Endothelial cell (in vitro differentiated cells): ENCODE results near the gene ODAD2. TPM values are rescaled to one million over a fixed set of nuclear protein-coding genes. Genes with fewer than 3 reads are reported as not detected.
"Not testable (repeated sequence)": the region's sequence is repeated elsewhere in the genome, so short reads cannot be mapped to it uniquely, and the experiment has no call there.

Experiments used
- DNase-seq: peaks from one replicate; pipeline ENCODE4 v3.0.0; 2021; ENCODE audit warnings: low spot score
- H3K27ac Mint-ChIP-seq: one replicate; pipeline ENCODE4 v1.8.0; 2021; ENCODE audit warnings: mixed read lengths, inconsistent platforms; ENCODE audit not compliant: unreplicated experiment
- H3K27me3 Mint-ChIP-seq: one replicate; pipeline ENCODE4 v1.8.0; 2021; ENCODE audit warnings: mild to moderate bottlenecking, moderate library complexity, mixed read lengths, inconsistent platforms; ENCODE audit not compliant: unreplicated experiment
- H3K36me3 Mint-ChIP-seq: one replicate; pipeline ENCODE4 v1.8.0; 2021; ENCODE audit warnings: mild to moderate bottlenecking, low read depth, mixed read lengths, inconsistent platforms; ENCODE audit not compliant: unreplicated experiment
- H3K4me1 Mint-ChIP-seq: one replicate; pipeline ENCODE4 v1.8.0; 2021; ENCODE audit warnings: mild to moderate bottlenecking, mixed read lengths, inconsistent platforms; ENCODE audit not compliant: unreplicated experiment
- H3K4me3 Mint-ChIP-seq: one replicate; pipeline ENCODE4 v1.8.0; 2021; ENCODE audit warnings: mild to moderate bottlenecking, mixed read lengths, inconsistent platforms; ENCODE audit not compliant: unreplicated experiment
- H3K9me3 Mint-ChIP-seq: one replicate; pipeline ENCODE4 v1.8.0; 2021; ENCODE audit warnings: mixed read lengths, inconsistent platforms; ENCODE audit not compliant: unreplicated experiment
- total RNA-seq: library from RNA; stranded (reverse); fragmentation: NEBNext Ultra II Directional; extraction: Animal tissue kit (Norgen Biotek cat#: 25700); gene quantifications from one replicate; pipeline ENCODE4 v1.2.1, GENCODE V29; 2021; ENCODE audit not compliant: unreplicated experiment
- TF ChIP-seq, protein P1 (sequence below): fragments of 200-600 bp; sonication (generic); IDR thresholded peaks from one replicate; pipeline ENCODE4 v1.5.0; 2021; ENCODE audit warnings: antibody characterized with exemption; ENCODE audit not compliant: unreplicated experiment

The ODAD2 gene
- total RNA-seq, 1 donor from 2014 or later = 3.9 TPM

DNA sequence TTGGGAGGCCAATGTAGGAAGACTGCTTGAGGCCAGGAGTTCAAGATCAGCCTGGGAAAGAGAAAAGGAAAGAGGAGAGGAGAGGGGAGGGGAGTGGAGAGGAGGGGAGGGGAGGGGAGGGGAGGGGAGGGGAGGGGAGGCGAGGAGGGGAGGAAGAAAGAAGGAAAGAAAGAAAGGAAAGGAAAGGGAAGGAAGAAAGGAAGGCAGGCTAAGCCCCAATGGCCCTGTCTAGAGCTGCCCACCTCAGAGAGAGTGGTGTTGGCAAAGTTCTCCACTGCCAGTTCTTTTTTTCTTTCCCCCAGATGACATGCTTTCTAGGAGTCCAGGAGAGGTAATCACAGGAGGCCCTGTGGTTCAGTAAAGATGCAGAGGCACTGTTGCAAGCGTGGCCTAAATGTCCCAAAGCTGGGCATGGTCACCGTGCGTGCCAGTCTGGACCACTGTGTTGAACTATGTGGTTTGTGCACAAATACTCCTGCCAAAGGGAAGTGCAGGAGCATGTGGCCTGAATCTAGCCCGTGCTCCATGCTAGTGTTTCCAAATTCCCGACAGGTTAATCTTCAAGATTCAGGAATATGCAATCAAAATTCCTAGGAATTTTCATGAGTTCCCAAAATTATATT is 39.7 kb downstream of the ODAD2 start:
- TF ChIP-seq, protein P1, sequence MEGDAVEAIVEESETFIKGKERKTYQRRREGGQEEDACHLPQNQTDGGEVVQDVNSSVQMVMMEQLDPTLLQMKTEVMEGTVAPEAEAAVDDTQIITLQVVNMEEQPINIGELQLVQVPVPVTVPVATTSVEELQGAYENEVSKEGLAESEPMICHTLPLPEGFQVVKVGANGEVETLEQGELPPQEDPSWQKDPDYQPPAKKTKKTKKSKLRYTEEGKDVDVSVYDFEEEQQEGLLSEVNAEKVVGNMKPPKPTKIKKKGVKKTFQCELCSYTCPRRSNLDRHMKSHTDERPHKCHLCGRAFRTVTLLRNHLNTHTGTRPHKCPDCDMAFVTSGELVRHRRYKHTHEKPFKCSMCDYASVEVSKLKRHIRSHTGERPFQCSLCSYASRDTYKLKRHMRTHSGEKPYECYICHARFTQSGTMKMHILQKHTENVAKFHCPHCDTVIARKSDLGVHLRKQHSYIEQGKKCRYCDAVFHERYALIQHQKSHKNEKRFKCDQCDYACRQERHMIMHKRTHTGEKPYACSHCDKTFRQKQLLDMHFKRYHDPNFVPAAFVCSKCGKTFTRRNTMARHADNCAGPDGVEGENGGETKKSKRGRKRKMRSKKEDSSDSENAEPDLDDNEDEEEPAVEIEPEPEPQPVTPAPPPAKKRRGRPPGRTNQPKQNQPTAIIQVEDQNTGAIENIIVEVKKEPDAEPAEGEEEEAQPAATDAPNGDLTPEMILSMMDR = no peak
- no peak for DNase-seq
- H3K4me1 Mint-ChIP-seq = peaks cover 7% of the 10 kb centered on the region
- no peaks in the 10 kb centered on the region for H3K27me3 Mint-ChIP-seq
- H3K27ac Mint-ChIP-seq = no peak overlapping the region
- H3K9me3 Mint-ChIP-seq = no peaks in the 10 kb centered on the region
- H3K36me3 Mint-ChIP-seq = no peaks in the 10 kb centered on the region
- no peak overlapping the region for H3K4me3 Mint-ChIP-seq

DNA sequence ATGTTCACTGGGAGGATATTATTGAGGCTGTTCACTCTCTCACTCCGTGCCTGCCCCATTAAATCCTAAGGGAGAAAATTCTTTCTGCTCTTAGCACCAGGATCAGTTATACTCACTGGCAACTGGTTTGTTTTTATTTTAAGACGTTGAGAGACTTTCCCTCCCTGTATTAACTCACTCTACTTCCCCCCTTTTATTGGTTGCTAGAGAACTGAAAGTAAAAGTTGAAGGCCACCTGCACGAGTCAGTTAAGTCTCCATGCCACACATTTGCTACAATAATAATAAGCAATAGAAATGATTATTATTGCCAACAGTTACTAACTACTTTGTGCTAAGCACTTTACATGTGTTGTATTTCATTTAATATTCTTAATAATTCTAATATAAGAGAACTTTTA is 40.5 kb downstream of the ODAD2 start:
- H3K4me3 Mint-ChIP-seq, H3K36me3 Mint-ChIP-seq, H3K4me1 Mint-ChIP-seq, H3K27ac Mint-ChIP-seq, DNase-seq, H3K27me3 Mint-ChIP-seq, H3K9me3 Mint-ChIP-seq: not testable (repeated sequence)

- H3K36me3 Mint-ChIP-seq = no peaks in the 10 kb centered on the region
- TF ChIP-seq, protein P1 = no peak
- DNase-seq = no peak
- no peak overlapping the region for H3K27ac Mint-ChIP-seq
- no peaks in the 10 kb centered on the region for H3K4me1 Mint-ChIP-seq
- no peak overlapping the region for H3K4me3 Mint-ChIP-seq
- no peaks in the 10 kb centered on the region for H3K27me3 Mint-ChIP-seq
- H3K9me3 Mint-ChIP-seq = no peaks in the 10 kb centered on the region
These were observed 48.7 kb downstream of the ODAD2 start for GRCh38 chr10:27950242-27950564.

- TF ChIP-seq, protein P1 = no peak
- Mint-ChIP-seq H3K4me3 (no peak overlapping the region), H3K27ac (no peak overlapping the region), H3K9me3 (no peaks in the 10 kb centered on the region), H3K36me3 (no peaks in the 10 kb centered on the region), H3K27me3 (no peaks in the 10 kb centered on the region), H3K4me1 (no peaks in the 10 kb centered on the region)
- no peak for DNase-seq
These were observed 49.2 kb downstream of the ODAD2 start for GRCh38 chr10:27949528-27950241.

DNA sequence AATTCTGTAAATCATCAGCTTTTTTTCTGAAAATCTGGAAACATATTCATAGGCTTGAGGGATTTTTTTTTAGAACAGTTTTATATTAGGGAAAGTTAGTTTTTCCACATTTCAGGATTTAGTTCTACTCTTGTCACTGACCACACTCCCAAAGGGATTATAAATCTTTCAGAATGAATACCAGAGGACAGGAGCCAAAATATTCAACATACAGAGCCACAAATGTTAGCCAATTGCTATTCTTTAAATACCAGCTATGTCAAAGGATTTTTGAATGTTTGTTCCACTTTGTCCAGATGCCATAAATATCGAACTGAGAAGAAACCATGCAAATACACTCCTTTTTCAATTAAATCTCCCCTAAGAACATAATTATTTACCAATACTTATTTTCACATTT is 50.7 kb downstream of the ODAD2 start:
- no peaks in the 10 kb centered on the region for H3K9me3 Mint-ChIP-seq
- H3K4me1 Mint-ChIP-seq = no peaks in the 10 kb centered on the region
- no peaks in the 10 kb centered on the region for H3K36me3 Mint-ChIP-seq
- TF ChIP-seq, protein P1 = no peak
- H3K4me3 Mint-ChIP-seq = no peak overlapping the region
- no peak overlapping the region for H3K27ac Mint-ChIP-seq
- H3K27me3 Mint-ChIP-seq = no peaks in the 10 kb centered on the region
- DNase-seq = no peak
